HepG2 (cell line): Measurements from ENCODE around the gene LCORL. TPM values are rescaled to one million over a fixed set of nuclear protein-coding genes. Genes with fewer than 3 reads are reported as not detected.
A peak's percentile ranks its signal among the peaks of the same experiment; 100 is the strongest.

ENCODE experiments used
- ATAC-seq: fragments of 200-7000 bp; cut with Tn5 transposase; 3 replicates; pipeline ENCODE4 v1.9.1; 2020; ENCODE audit warnings: mild to moderate bottlenecking, moderate library complexity
- BruUV-seq: library from RNA; stranded (reverse); fragments of 400-500 nt; replicated peaks from 2 replicates; lab custom pipeline; 2021; lab: Mats Ljungman, UMichigan
- CTCF ChIA-PET: fragments of 300-600 bp; formaldehyde crosslinking; extraction: SDS; loops from one replicate; lab custom pipeline; 2021; ENCODE audit warnings: low total read pairs, inconsistent platforms, low intra/inter-chr PET ratio; lab: Yijun Ruan, JAX
- POLR2A ChIA-PET: fragments of 350-600 bp; sonication (Branson Sonifier 250); formaldehyde crosslinking; loops from one replicate; lab custom pipeline; 2020; ENCODE audit warnings: antibody characterized with exemption, inconsistent platforms; lab: Yijun Ruan, JAX
- DNase-seq: peaks from one replicate; pipeline ENCODE4 v3.0.0-alpha.2; 2015; ENCODE audit warnings: low spot score
- FAIRE-seq: peaks from 3 replicates; lab custom pipeline; 2011; peaks lifted over from hg19 to GRCh38; lab: Jason Lieb, UNC
- H2AFZ ChIP-seq: one replicate; pipeline ENCODE4 v1.6.1; 2011; ENCODE audit warnings: low read length, inconsistent platforms
- H3K27ac ChIP-seq: fragments of 300-600 bp; 3 replicates; pipeline ENCODE4 v1.8.0; 2011; ENCODE audit warnings: mixed run types, mild to moderate bottlenecking, mixed read lengths, low read length, inconsistent platforms; ENCODE audit not compliant: insufficient read depth; ENCODE audit errors: extremely low read length
- H3K27me3 ChIP-seq, 2 experiments: fragments of 200-600 bp in 1 of 2; 2 replicates in 1 of 2; 3 replicates in 1 of 2; pipeline versions ENCODE4 v1.6.0 to v1.8.0; 2011; ENCODE audit warnings: low read length in 2 of 2, mild to moderate bottlenecking in 2 of 2, moderate library complexity in 2 of 2, inconsistent platforms in 1 of 2; ENCODE audit not compliant: insufficient read depth in 2 of 2, control insufficient read depth in 1 of 2
- H3K36me3 ChIP-seq, 2 experiments: fragments of 200-600 bp in 1 of 2; replicated peaks in 1 of 2; 2 replicates in 1 of 2; 3 replicates in 1 of 2; pipeline versions ENCODE4 v1.5.1 to v1.8.0; 2011; ENCODE audit warnings: low read length in 2 of 2, inconsistent platforms in 1 of 2; ENCODE audit not compliant: insufficient read depth in 2 of 2, control insufficient read depth in 1 of 2
- H3K4me1 ChIP-seq: 2 replicates; pipeline ENCODE4 v1.5.1; 2012; ENCODE audit warnings: low read length, inconsistent platforms; ENCODE audit not compliant: insufficient read depth
- H3K4me2 ChIP-seq: 2 replicates; pipeline ENCODE4 v1.6.0; 2011; ENCODE audit warnings: low read depth, low read length, inconsistent platforms
- H3K4me3 ChIP-seq, 3 experiments: fragments of 200-600 bp in 1 of 3; sonication (generic), shearing (Covaris generic) in 1 of 3; replicated peaks in 1 of 3; 2 replicates each; pipeline ENCODE4 v1.5.1; 2011 to 2016; ENCODE audit warnings: low read length in 3 of 3, inconsistent platforms in 2 of 3, low read depth in 2 of 3, mild to moderate bottlenecking in 2 of 3, control low read depth in 1 of 3, mixed read lengths in 1 of 3; ENCODE audit not compliant: insufficient read depth in 1 of 3
- H3K79me2 ChIP-seq: one replicate; pipeline ENCODE4 v1.6.1; 2011; ENCODE audit warnings: low read length, inconsistent platforms; ENCODE audit not compliant: insufficient read depth
- H3K9ac ChIP-seq: 2 replicates; pipeline ENCODE4 v1.6.0; 2011; ENCODE audit warnings: mild to moderate bottlenecking, low read depth, low read length, inconsistent platforms; ENCODE audit not compliant: insufficient read depth
- H3K9me3 ChIP-seq: 2 replicates; pipeline ENCODE4 v1.5.1; 2012; ENCODE audit warnings: mild to moderate bottlenecking, low read length
- H4K20me1 ChIP-seq: 2 replicates; pipeline ENCODE4 v1.6.0; 2011; ENCODE audit warnings: inconsistent platforms, mild to moderate bottlenecking, low read length, moderate library complexity; ENCODE audit not compliant: insufficient read depth
- JUNB ChIP-seq: sonication (generic); formaldehyde crosslinking; IDR thresholded peaks from 2 replicates; pipeline ENCODE4 v1.8.0; 2022; ENCODE audit warnings: missing genetic modification reagents, mild to moderate bottlenecking, borderline replicate concordance
- REPIN1 ChIP-seq: sonication (generic); formaldehyde crosslinking; IDR thresholded peaks from 2 replicates; pipeline ENCODE4 v1.8.0; 2022; ENCODE audit warnings: missing genetic modification reagents, low read depth, mild to moderate bottlenecking, borderline replicate concordance
- THYN1 ChIP-seq: sonication (generic); formaldehyde crosslinking; IDR thresholded peaks from 2 replicates; pipeline ENCODE4 v1.8.1; 2023; ENCODE audit warnings: low read depth, mild to moderate bottlenecking, moderate library complexity, missing genetic modification reagents, borderline replicate concordance
- ZNF12 ChIP-seq: sonication (generic); formaldehyde crosslinking; IDR thresholded peaks from 2 replicates; pipeline ENCODE4 v1.5.0; 2020; ENCODE audit warnings: missing genetic modification reagents
- ZNF383 ChIP-seq: sonication (generic); formaldehyde crosslinking; IDR thresholded peaks from 2 replicates; pipeline ENCODE4 v1.4.0; 2020; ENCODE audit warnings: missing genetic modification reagents, mild to moderate bottlenecking, borderline replicate concordance
- ZSCAN29 ChIP-seq: sonication (generic); formaldehyde crosslinking; conservative IDR thresholded peaks from 2 replicates; pipeline ENCODE4 v1.4.0; 2020; ENCODE audit warnings: mild to moderate bottlenecking, missing genetic modification reagents
- WGBS: methylation state at CpG from one replicate; pipeline ENCODE4 v1.1.6; 2017; ENCODE audit warnings: low lambda C conversion rate; 5-methylcytosine and 5-hydroxymethylcytosine counted together
- in situ Hi-C: cut with HindIII; loops from 2 replicates; pipeline ENCODE4 v1.10.0; 2017; ENCODE audit warnings: low pct_unique_long_range_greater_than_20kb; ENCODE audit not compliant: extremely low pct_ligation_motif_present
- intact Hi-C: fragments of 100-400 bp; cut with micrococcal nuclease; formaldehyde crosslinking; loops from one replicate; pipeline ENCODE4 v1.10.0; 2022; ENCODE audit not compliant: unreplicated experiment
- polyA plus RNA-seq, 8 experiments: library from polyadenylated mRNA; depleted of rRNA in 3 of 8; stranded (reverse) in 7 of 8; unstranded in 1 of 8; fragments of >200 nt; fragmentation: Illumina TruSeq in 4 of 8; extraction: Trizol in 4 of 8; gene quantifications; 2 replicates each; pipeline versions ENCODE4 v1.2.1 to v1.2.3, GENCODE V29; 2011 to 2016; ENCODE audit warnings: low read depth in 4 of 8, missing spikeins in 1 of 8, mixed read lengths in 1 of 8; ENCODE audit not compliant: insufficient read depth in 1 of 8
- total RNA-seq, 5 experiments: library from RNA; depleted of rRNA; stranded (reverse); fragments of >200 nt; fragmentation: Illumina TruSeq; extraction: Trizol; gene quantifications; 2 replicates each; pipeline ENCODE4 v1.2.3, GENCODE V29; 2016; ENCODE audit warnings: low read depth in 1 of 5
- TF ChIP-seq, protein P1 (sequence below): sonication (generic); formaldehyde crosslinking; IDR thresholded peaks from 2 replicates; pipeline ENCODE4 v1.4.0; 2020; ENCODE audit warnings: missing genetic modification reagents
- TF ChIP-seq, protein P2 (sequence below): sonication (generic); formaldehyde crosslinking; IDR thresholded peaks from 2 replicates; pipeline ENCODE4 v1.5.0; 2020; ENCODE audit warnings: missing genetic modification reagents
- TF ChIP-seq, protein P3 (sequence below): sonication (generic); formaldehyde crosslinking; IDR thresholded peaks from 2 replicates; pipeline ENCODE4 v1.5.1; 2020; ENCODE audit warnings: missing genetic modification reagents, mild to moderate bottlenecking, borderline replicate concordance
- TF ChIP-seq, protein P4 (sequence below): sonication (generic); formaldehyde crosslinking; IDR thresholded peaks from 2 replicates; pipeline ENCODE4 v1.5.0; 2020; ENCODE audit warnings: missing genetic modification reagents
- TF ChIP-seq, protein P5 (sequence below): sonication (generic); formaldehyde crosslinking; IDR thresholded peaks from 2 replicates; pipeline ENCODE4 v1.8.1; 2023; ENCODE audit warnings: mild to moderate bottlenecking, missing genetic modification reagents

LCORL gene
- total and polyA plus RNA-seq, 2 of the 13 experiments (the other 11 are each of a cell fraction or from before 2014, with no cell fraction given) = 5.3 to 14.5 TPM

DNA sequence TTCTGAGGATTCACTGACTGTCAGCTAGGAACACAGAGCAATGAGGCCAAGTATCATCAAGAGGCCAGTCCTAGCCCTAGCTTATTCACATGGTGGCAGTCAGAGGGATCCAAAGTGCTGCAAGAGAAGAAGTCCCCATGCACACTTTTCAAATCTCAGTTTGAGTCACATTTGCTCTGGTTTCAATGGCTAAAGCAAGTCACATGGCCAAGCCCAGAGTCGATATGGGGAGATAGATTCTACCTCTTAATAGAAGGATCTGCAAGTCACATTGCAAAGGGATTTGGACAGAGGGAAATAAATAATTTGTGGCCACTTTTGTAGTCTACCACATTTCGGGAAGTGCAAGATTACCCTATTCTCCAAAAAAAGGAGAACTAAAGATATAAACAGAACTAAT, 3.7 kb upstream of the LCORL start (continued):
- TF ChIP-seq, protein P1, sequence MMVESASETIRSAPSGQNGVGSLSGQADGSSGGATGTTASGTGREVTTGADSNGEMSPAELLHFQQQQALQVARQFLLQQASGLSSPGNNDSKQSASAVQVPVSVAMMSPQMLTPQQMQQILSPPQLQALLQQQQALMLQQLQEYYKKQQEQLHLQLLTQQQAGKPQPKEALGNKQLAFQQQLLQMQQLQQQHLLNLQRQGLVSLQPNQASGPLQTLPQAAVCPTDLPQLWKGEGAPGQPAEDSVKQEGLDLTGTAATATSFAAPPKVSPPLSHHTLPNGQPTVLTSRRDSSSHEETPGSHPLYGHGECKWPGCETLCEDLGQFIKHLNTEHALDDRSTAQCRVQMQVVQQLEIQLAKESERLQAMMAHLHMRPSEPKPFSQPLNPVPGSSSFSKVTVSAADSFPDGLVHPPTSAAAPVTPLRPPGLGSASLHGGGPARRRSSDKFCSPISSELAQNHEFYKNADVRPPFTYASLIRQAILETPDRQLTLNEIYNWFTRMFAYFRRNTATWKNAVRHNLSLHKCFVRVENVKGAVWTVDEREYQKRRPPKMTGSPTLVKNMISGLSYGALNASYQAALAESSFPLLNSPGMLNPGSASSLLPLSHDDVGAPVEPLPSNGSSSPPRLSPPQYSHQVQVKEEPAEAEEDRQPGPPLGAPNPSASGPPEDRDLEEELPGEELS (CRISPR knock-in tag) = no peak
- TF ChIP-seq, protein P2, sequence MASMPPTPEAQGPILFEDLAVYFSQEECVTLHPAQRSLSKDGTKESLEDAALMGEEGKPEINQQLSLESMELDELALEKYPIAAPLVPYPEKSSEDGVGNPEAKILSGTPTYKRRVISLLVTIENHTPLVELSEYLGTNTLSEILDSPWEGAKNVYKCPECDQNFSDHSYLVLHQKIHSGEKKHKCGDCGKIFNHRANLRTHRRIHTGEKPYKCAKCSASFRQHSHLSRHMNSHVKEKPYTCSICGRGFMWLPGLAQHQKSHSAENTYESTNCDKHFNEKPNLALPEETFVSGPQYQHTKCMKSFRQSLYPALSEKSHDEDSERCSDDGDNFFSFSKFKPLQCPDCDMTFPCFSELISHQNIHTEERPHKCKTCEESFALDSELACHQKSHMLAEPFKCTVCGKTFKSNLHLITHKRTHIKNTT (CRISPR knock-in tag) = no peak

DNA sequence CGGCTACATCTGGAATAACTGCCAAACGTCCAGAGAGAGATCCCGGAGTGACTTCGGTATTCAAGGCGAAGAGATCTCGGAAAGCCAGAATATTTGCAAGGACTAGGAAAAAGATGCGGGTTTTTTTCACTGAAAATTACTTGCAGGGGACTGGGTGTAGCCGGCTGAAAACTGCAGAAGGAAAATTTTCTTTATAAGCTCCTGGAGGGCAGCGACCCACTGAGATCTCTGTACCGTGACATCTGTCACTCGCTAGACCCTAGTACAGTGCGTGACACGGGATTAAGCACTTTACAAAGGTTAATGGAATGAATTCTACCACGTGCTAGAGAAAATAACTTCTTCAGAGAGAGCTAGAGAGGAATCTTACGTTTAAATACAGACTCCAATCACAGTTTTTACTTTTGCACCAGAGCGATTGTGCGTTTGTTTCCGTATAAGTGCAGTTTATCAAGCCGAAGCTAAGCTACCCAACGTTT, 1.1 kb upstream of the LCORL start:
- peak overlapping the region; percentile 82 for H2AFZ ChIP-seq
- intact Hi-C loops = loop anchor here (2.0 kb wide), 1 partner anchor 548 kb away; no protein-coding TSS in a partner anchor

More for the DNA sequence above, 1.1 kb upstream of the LCORL start:
- Histone ChIP-seq H3K9ac (peak overlapping the region; percentile 66), H4K20me1 (peaks cover 13% of the 10 kb centered on the region), H3K36me3 (no peaks in the 10 kb centered on the region), H3K9me3 (no peaks in the 10 kb centered on the region), H3K4me1 (peaks cover 21% of the 10 kb centered on the region), H3K27ac (peak overlapping the region; percentile 96), H3K4me3 (peak overlapping the region; percentile 89 to 97 (median 93)), H3K79me2 (peaks cover 31% of the 10 kb centered on the region), H3K27me3 (peaks cover 0 to 15% of the 10 kb centered on the region in 2 experiments; a peak in 1 of 5 replicates), H3K4me2 (peak overlapping the region; percentile 96)
- ChIA-PET POLR2A (interaction anchor here (1.3 kb wide), 1 partner anchor 213 kb away, joined by 7 read pairs; the partner anchor contains the start of gene DCAF16), CTCF (no interaction called here)
- BruUV-seq = no TSS peak
- in situ Hi-C loops = loop anchor here (10.0 to 25.0 kb wide), 2 partner anchors 208 to 460 kb away; partner anchors contain the start of genes DCAF16 and NCAPG
- FAIRE-seq (no peak), ATAC-seq (peak; percentile 3; the same call in 2 of the 3 replicates), DNase-seq (no peak)
- TF ChIP-seq, protein P3, sequence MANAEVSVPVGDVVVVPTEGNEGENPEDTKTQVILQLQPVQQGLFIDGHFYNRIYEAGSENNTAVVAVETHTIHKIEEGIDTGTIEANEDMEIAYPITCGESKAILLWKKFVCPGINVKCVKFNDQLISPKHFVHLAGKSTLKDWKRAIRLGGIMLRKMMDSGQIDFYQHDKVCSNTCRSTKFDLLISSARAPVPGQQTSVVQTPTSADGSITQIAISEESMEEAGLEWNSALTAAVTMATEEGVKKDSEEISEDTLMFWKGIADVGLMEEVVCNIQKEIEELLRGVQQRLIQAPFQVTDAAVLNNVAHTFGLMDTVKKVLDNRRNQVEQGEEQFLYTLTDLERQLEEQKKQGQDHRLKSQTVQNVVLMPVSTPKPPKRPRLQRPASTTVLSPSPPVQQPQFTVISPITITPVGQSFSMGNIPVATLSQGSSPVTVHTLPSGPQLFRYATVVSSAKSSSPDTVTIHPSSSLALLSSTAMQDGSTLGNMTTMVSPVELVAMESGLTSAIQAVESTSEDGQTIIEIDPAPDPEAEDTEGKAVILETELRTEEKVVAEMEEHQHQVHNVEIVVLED (CRISPR knock-in tag) = no peak
- TF ChIP-seq, protein P4, sequence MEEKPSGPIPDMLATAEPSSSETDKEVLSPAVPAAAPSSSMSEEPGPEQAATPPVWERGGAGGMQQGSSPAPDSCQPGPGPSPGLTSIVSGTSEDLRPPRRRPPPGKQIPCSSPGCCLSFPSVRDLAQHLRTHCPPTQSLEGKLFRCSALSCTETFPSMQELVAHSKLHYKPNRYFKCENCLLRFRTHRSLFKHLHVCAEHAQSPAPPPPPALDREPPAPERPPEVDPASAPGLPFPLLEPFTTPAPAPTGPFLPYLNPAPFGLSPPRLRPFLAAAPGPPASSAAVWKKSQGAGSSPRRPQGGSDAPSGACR (CRISPR knock-in tag) = peak; percentile 15; the same call in 1 of the 2 replicates
- TF ChIP-seq, protein P5, sequence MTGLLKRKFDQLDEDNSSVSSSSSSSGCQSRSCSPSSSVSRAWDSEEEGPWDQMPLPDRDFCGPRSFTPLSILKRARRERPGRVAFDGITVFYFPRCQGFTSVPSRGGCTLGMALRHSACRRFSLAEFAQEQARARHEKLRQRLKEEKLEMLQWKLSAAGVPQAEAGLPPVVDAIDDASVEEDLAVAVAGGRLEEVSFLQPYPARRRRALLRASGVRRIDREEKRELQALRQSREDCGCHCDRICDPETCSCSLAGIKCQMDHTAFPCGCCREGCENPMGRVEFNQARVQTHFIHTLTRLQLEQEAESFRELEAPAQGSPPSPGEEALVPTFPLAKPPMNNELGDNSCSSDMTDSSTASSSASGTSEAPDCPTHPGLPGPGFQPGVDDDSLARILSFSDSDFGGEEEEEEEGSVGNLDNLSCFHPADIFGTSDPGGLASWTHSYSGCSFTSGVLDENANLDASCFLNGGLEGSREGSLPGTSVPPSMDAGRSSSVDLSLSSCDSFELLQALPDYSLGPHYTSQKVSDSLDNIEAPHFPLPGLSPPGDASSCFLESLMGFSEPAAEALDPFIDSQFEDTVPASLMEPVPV (CRISPR knock-in tag) = 0 out of 2 replicates have a peak, but pooled peaks have one; percentile 11
- TF ChIP-seq ZNF383 (CRISPR knock-in tag) = 0 out of 2 replicates have a peak, but pooled peaks have one; percentile 12
- TF ChIP-seq ZNF12 (CRISPR knock-in tag) = 0 out of 2 replicates have a peak, but pooled peaks have one; percentile 3
- 0 out of 2 replicates have a peak, but pooled peaks have one; percentile 2 for TF ChIP-seq THYN1
- TF ChIP-seq JUNB = no peak
- TF ChIP-seq ZSCAN29 (CRISPR knock-in tag) = 0 out of 2 replicates have a peak, but pooled peaks have one; percentile 8
- 0 out of 2 replicates have a peak, but pooled peaks have one; percentile 8 for TF ChIP-seq REPIN1
- WGBS = under 1% methylated on average over 20 of the region's 20 CpGs
